HG02970 (cell line): ENCODE data around the gene BTG2.
"Not testable (repeated sequence)": the region's sequence is repeated elsewhere in the genome, so short reads cannot be mapped to it uniquely, and the experiment has no call there.

ENCODE experiments used
- ATAC-seq: cut with Tn5 transposase; IDR thresholded peaks from one replicate; pipeline ENCODE4 v1.9.1; 2021; ENCODE audit warnings: mild to moderate bottlenecking, moderate library complexity, moderate number of reproducible peaks; ENCODE audit not compliant: unreplicated experiment, low FRiP score

Gene BTG2

DNA sequence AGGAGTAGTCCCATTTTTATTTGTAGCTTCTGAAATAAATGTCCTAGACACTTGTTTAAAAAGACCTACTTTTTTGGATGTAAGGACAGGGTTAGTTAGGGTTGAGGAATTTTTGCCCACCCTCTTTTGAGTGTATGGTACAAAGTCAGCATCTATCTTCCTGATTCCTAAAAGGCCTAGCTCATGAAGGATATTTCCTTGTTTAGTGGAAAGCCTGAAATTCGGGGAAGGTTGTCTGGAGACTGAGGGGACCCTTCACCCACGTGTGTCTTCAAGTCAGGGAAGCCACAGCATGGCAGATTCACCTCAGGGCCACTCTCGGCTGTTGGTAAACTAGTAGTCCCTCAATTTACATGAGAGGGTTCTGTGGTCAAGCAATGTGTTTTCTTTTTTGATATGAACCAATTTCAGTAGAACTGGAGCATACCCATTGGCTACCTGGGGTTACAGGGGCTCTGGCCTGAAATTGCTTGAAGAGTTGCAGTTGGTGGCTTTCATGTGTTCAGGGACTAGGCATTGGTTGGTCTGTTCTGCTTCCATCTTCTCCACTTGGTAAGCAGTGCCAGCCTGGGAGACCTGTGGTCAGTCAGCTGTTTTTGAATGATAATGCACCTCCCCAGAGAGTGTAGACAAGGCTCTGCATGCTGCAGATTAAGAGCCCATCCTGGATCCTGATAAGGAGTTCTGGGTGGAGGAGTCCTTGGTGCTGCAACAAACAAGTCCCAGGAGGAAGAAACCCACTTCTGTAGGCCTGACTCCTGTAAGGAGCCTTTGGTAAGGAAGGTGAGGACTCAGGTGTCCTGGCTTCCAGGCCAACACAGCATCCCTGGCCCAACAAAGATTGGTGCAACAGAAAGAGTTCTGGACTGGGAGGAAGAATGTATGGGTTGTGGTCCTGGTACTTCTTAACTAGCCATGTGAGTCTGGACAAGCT lies 6.3 kb downstream of the BTG2 start:
- ATAC-seq = no peak

DNA sequence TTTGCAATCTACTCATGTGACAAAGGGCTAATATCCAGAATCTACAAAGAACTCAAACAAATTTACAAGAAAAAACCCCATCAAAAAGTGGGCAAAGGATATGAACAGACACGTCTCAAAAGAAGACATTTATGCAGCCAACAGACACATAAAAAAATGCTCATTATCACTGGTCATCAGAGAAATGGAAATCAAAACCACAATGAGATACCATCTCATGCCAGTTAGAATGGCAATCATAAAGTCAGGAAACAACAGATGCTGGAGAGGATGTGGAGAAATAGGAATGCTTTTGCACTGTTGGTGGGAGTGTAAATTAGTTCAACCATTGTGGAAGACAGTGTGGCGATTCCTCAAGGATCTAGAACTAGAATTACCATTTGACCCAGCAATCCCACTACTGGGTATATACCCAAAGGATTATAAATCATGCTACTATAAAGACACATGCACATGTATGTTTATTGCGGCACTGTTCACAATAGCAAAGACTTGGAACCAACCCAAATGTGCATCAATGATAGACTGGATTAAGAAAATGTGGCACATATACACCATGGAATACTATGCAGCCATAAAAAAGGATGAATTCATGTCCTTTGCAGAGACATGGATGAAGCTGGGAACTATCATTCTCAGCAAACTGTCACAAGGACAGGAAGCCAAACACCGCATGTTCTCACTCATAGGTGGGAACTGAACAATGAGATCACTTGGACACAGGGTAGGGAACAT lies 8.9 kb downstream of the BTG2 start:
- ATAC-seq = not testable (repeated sequence)

DNA sequence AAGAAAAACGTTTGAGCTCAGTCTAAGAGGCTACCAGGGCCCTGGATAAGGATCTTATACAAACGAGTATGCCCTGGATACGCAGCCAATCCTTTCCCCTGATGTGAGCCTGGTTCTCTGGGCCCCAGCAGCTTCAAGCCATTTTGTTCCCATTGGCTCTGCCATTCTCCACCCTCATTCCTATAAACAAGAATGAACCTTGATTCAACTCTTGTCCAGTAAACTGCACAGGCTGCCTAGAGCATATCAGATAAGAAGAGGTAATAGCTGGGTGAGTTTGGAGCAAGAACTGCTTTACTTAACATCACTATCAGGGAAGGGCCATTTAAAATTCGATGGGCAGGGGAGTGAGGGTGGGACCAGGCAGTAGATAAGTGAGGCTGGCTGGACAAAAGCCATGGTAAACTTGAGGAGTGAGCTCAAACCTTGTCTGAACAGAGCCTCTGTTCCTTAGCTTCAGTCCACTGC lies 11.3 kb downstream of the BTG2 start:
- no peak for ATAC-seq

DNA sequence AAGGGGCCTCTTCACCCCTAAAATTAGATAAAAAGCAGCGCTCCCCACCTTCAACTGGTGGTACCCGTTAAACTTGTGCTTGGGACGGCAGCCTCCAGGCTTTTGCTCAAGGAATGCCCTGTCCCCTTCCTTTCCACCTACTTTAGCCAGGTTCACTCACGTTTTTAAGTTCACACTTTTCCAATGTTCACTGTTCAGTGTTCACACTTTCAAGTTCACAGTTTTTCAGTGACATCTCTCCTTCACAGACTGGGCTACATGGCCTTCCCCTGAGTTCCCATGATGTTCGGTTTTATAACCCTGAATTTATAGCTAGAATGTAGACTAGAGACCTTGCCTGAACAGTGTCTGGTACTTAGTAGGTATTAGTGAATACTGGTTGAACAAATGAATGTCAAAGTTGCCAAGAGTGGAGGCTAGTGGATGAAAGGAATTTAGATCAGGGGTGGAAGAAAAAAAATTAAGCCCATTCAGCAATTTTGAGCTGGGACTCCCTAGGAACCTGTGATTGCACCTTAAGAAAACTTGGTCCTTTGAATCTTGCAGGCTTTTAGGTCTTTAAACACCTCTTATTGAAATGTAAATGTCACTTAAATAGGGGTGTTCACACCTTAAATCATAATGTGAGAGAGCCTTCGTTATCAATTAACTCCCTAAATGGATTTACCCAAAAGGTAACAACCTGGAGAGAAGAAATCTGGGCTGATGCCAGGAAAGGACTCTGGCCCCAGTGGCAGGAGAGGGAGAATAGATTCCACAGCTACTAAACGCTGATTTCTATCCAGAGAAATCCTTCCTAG lies 12.3 kb downstream of the BTG2 start:
- no peak for ATAC-seq

DNA sequence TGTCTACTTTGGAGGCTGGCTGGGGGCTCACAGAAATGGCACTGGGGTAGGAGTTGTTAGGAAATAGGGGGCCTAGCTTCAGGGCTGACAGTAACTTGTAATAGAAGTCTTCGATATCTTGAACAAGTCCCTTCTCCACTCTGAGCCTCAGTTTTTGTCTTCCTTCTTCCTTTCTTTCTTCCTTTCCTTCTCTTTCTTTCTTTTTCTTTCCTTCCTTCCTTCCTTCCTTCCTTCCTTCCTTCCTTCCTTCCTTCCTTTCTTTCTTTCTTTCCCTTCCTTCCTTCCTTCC lies 12.9 kb downstream of the BTG2 start:
- no peak for ATAC-seq

DNA sequence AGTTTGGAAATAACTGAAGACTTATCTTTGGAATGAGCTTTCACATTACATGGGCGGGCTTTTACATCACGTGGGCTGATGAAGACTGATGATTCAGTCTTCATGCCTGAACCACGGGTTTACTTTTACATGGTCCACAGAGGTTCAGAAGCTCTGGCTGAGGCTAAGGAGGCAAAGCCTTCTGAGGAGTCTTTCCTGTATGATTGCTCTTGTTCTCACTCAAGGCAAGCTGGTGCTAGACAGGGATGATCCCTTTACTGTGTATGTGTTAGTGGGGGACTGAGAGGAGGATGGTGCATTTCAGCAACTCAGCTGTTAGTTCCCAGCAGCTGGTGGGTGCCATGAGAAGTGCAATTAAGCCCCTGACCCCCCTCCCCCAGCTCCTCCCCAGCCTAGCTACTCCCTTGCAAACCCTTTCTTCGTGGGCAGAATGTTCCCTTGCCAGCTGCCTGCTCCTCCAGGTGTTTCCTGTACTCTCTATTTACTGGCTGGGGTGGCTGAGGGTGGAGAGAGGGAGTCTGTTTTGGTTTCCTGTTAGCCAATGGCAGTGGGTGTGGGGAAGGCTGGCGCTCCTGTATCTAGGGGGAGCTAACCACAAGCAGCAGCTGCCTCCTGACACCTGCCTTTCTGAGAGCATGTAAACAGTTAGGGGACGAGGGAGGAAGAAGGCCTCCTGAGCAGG lies 15.4 kb downstream of the BTG2 start:
- ATAC-seq = peak; percentile 37

DNA sequence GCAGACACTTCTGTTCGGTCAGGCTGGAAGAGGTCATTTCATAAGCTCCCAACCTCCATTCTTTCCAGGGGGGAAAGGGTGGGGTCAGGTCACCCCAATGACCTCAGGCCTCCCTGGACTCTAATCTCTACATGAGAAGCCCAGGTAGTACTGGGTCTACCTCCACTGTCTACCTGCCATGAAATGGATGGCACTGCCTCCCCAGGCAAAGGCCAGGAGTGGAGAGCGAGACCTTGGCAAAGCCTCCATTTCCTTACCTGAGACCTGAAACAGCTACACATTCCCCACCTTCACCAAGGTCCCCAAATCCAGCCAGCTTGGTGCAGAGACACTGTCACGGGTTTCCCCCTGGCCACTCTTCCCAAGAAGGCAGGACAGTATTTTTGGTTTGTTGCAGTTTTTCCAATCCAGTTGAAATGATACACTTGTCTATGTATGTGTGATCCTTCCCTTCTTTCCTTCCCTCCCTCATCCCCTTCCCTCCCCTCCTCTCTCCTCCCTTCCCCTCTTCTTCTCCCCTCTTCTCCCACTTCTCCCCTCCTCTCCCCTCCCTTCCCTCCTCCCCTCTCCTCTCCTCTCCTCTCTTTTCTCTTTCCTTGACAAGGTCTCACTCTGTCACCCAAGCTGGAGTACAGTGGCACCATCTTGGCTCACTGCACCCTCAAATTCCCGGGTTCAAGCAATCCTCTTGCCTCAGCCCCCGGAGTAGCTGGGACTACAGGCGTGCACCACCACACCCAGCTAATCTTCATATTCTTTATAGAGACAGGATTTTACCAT lies 16.1 kb downstream of the BTG2 start:
- no peak for ATAC-seq

DNA sequence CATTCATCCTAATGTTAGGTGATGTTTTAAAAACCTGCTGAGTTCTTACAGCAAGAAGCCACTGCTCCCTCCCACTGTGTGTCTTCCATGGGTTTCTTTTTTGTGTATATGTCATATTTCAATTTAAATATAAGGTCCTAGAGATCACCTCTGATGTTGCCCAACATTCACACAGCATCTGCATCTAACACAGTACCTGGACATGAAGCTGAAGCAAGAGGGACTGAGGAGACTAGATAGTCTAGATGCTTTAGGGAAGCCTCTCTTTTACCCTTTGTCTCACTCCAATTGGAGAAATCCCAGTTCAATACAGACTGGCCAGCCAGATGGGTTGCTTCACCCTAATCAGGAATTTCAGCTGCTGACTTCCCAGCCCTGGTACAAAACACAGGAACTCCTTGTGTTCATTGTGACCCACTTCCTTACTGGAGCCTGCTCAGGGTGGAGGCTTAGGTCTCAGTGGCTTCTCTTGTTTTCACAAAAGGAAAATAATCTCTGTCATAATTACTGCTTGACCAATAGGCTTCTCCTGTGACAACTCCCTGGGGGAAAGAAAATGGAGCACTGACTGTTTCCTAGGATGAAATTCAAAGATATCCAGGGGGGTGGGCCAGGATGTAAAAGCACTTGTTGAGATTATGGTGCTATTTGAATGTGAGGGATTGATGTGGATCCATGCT lies 17.3 kb downstream of the BTG2 start:
- no peak for ATAC-seq

DNA sequence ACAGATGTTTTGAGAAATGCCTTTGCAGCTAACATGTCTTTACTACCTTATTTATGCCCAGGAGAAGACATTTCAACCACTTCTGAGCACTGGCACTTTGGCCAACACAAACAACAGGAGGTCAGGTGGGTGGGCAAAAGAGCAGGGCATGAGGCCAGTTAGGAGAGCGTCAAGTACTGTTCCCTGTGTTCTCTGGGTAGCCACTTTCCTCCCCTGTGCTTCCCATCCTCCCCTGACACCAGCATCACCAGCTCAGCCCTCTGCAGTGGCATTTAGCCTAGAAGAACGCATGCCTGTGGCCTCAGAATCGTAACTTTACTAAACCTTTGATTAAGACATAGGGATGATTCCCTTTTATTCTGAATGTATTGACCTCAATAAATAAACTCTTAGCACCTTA lies 18.3 kb downstream of the BTG2 start:
- ATAC-seq = no peak

DNA sequence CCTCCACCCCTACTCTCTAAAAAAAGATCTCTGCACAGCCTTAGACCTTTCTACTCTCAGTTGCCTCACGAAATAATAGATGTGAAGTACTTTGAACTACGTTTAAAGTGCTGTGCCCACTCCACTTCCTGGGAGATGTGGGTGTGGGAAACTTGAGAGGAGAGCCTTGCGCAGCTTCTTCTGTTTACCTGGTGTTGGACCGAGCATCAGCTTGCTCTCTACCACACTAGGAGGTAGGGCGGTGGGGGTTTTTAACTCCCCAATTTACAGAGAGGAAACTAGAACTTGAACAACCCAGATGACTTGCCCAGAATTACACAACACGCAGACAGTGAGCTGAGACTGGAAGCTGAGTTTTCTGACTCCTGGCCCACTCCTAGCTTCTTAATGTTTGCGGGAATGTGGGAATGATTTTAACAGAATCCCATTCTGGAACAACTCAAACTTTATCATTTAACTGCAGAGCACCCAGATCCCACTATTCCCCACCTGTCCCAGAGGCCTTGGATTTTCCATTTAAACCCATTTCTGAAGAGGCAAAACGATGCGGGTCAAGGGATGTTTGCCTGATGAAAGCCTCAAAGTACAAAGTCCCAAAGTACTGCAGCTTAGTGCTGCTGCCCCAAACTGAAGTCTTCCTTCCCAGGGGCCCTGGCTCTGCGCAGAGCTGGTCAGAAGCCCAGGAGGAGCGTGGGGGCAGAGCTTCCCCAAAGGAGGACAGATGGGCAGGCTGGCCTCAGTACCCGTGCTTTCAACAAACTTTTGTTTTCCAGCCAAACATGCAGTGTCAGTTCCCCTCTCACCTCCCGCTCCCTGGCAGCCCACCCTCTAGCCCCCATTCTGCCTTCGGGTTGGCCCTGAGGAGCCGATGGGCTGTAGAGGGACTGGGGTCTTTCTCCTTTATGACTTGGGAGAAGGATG lies 19.0 kb downstream of the BTG2 start:
- ATAC-seq = no peak

DNA sequence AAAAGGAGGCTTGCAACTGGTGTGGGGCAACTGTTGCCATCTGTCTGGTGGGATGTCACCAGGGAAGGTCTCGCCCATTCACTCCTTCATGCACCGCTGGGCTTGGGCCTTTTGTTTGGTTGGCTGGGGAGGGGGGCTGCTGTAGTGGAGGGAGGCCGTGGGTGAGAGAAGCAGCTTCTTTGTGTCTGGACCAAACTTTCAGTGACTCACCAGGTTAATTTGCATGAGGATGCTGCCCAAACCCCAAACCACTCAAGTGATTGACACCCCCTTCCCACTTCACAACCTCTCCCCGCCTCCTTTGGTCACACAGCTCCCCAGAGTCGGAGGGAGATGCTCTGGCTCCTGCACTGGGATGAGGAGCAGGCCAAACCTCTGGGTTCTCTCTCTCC lies 19.7 kb downstream of the BTG2 start:
- peak; percentile 20 for ATAC-seq

DNA sequence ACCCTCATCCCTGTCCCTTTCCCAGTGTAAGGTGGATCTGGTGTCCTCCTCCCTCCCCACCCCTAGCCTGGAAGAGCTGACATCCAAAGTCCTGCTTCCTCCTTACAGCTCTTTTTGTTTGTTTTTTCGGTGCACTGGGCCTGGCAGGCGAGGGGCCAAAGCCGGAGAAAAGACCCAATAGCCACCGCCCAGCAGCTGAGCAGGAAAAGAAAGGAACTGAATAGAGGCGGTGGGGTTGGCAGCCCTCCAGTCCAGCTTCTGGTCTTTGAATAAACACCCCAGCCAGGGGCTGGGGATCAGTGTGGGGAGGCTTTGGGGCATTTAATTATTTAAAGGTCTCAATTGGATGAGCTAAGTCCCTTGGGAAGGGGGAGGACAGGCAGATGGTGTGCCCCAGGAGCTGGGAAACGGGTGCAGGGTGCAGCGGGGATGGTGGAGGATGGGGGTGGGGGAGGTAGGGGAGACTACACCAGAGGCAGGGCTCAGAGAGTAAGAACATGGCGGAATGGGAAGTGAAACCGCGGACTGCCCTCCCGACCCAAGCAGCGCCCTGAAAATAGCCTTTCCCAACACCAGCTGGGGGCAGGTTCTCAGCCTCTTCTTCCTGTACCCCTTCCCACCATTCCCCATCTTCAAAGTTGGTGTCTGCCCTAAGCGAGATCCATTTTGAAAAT lies 20.2 kb downstream of the BTG2 start:
- ATAC-seq = no peak

DNA sequence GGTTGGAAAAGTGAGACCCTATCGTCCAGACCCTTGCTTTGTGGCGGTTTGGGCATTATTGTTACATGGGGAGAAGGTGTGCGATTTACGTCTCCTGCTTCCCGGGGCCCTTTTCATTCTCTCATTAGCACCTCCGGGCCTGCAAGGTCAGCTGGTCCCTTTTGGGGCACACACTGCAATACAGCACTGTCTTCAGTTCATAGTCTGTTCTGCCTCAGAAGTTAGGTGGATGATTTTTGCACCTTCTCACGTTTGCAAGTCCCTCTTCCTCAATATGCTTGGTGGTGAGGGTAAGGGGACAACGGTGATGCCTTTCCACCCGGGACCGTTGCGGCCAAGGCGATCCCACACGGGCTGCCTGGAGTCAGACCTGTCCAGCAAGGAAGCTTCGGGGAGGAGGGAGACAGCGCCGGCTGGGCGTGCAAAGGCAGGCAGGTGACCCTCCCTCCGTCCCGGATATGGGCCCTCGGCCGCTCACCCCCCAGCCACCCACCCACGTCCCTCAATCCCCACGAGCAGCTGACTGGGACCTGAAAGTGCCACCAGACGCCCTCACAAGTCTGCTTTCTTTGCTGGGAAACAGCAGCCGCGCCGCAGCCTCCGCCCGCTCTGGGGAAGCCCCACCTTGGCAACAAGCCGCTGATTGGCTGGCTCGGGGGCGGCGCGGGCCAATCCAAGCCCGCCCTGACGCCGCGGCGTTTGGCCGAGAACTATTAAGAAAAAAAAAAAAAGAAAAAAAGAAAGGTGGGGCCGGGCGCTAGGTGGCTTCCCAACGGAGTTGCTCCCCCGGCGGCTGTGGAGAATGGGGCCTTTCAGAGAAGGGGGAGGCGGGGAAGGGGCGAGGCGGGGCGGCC lies 21.7 kb downstream of the BTG2 start:
- ATAC-seq = peak; percentile 81

DNA sequence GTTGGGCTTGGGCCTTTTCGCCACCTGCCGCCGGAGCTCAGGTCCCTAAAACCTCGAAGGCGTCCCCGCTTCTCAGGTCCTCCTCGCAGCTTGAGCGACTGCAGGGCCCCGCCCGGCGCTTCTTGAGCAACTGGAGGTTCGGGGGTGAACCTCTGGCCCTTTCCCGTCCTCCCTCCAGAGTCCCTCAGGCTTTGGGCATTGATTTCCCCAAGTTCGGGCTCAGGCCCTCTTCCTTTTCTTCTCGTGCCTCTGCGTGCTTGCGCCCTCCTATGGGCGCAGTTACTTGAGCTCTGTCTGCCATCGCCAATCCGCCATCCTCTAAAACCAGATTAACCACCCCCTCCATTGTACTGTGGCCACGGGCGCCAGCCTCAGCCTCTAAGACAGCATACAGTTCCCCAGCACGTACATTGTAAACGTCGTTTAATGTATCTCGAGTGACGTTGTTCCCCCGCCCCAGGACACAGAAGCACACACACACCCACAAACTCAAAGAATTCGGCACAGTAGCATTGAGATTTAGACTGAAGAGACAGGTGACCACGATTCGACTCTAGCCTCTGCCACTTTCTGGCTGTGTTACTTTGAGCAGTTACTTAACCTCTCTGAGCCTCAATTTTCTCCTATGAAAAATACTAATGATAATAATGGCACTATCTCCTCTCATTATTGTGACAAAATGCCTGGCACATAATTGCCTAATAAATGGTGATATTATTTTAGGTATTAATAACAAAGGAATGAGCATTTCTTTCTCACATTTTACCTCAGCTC lies 22.6 kb downstream of the BTG2 start:
- peak; percentile 14 for ATAC-seq

DNA sequence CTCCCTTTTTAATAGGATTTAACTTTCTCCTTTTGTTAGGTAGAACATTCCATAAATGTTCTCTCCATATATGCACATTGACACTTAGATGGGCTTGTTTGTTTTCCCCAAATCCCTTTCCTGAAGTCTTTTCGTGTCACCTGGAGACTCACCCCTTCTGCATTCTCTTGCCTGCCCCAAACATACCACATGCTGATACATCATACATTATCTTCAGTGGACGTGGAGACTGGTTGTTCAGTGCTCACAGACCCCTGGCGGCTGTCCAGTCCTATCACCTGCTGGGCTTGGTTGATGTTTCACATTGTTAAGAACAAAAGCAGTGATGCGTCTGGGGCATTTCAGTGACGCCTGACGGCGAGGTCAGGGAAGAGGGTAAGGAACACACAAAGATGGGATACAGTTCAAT lies 23.4 kb downstream of the BTG2 start:
- ATAC-seq = no peak

DNA sequence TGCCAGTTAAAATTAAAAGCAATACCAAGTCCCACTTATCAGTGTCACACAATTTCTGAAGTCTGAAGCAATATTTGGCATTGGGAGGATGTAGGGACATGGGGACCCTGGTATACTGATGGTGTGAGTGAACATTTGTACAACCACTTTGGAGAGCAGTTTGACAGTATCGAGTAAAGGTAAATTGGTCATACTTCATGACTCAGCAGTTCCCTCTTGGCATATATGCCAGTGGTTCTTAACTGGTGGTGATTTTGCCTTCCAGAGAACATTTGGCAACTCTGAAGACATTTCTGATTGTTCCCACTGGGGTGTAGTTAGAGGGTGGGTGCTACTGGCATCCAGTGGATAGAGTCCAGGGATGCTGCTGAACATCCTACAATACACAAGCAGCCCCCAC lies 25.9 kb downstream of the BTG2 start:
- ATAC-seq = no peak
